Osteoblast (primary cell): ENCODE measurements around the gene CRISP2. TPM values are rescaled to one million over a fixed set of nuclear protein-coding genes. Genes with fewer than 3 reads are reported as not detected.

Experiments
- DNase-seq: peaks from one replicate; pipeline ENCODE4 v3.0.0; 2011; ENCODE audit warnings: low spot score, mixed read lengths; ENCODE audit not compliant: insufficient read length; ENCODE audit errors: missing footprints
- H2AFZ ChIP-seq: 2 replicates; pipeline ENCODE4 v1.6.0; 2011; ENCODE audit warnings: mild to moderate bottlenecking, low read length
- H3K27ac ChIP-seq: 2 replicates; pipeline ENCODE4 v1.5.1; 2011; ENCODE audit warnings: mild to moderate bottlenecking, low read depth, low read length, moderate library complexity
- H3K27me3 ChIP-seq: 2 replicates; pipeline ENCODE4 v1.6.0; 2012; ENCODE audit warnings: mild to moderate bottlenecking, control low read depth, inconsistent platforms, low read length, moderate library complexity; ENCODE audit not compliant: insufficient read depth
- H3K36me3 ChIP-seq: 2 replicates; pipeline ENCODE4 v1.5.1; 2011; ENCODE audit warnings: mild to moderate bottlenecking, low read length, control low read depth, moderate library complexity; ENCODE audit not compliant: insufficient read depth
- H3K4me1 ChIP-seq: 2 replicates; pipeline ENCODE4 v1.5.1; 2011; ENCODE audit warnings: mild to moderate bottlenecking, low read length, control low read depth, moderate library complexity; ENCODE audit not compliant: insufficient read depth
- H3K4me2 ChIP-seq: 2 replicates; pipeline ENCODE4 v1.6.0; 2011; ENCODE audit warnings: mild to moderate bottlenecking, low read length; ENCODE audit not compliant: insufficient read depth
- H3K4me3 ChIP-seq: fragments of 200-600 bp; sonication (generic); 3 replicates; pipeline ENCODE4 v1.5.1; 2012; ENCODE audit warnings: mild to moderate bottlenecking, low read length, inconsistent platforms; ENCODE audit not compliant: insufficient read depth
- H3K79me2 ChIP-seq: 2 replicates; pipeline ENCODE4 v1.6.0; 2012; ENCODE audit warnings: mild to moderate bottlenecking, low read length, control low read depth, inconsistent platforms; ENCODE audit not compliant: insufficient read depth
- H3K9me3 ChIP-seq: 2 replicates; pipeline ENCODE4 v1.5.1; 2011; ENCODE audit warnings: low read depth, low read length, control low read depth
- H4K20me1 ChIP-seq: 2 replicates; pipeline ENCODE4 v1.6.0; 2012; ENCODE audit warnings: mild to moderate bottlenecking, low read length, control low read depth; ENCODE audit not compliant: insufficient read depth
- total RNA-seq: library from RNA; depleted of rRNA; stranded (reverse); fragments of >200 nt; gene quantifications from 2 replicates; pipeline ENCODE4 v1.2.3, GENCODE V29; 2012
- TF ChIP-seq, protein P1 (sequence below): IDR thresholded peaks from 2 replicates; pipeline ENCODE4 v1.5.1; 2011; ENCODE audit warnings: mild to moderate bottlenecking, low read depth, low read length, moderate library complexity; ENCODE audit errors: extremely low read depth

The CRISP2 gene, protein sequence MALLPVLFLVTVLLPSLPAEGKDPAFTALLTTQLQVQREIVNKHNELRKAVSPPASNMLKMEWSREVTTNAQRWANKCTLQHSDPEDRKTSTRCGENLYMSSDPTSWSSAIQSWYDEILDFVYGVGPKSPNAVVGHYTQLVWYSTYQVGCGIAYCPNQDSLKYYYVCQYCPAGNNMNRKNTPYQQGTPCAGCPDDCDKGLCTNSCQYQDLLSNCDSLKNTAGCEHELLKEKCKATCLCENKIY
- total RNA-seq = not detected in 2 replicates

DNA sequence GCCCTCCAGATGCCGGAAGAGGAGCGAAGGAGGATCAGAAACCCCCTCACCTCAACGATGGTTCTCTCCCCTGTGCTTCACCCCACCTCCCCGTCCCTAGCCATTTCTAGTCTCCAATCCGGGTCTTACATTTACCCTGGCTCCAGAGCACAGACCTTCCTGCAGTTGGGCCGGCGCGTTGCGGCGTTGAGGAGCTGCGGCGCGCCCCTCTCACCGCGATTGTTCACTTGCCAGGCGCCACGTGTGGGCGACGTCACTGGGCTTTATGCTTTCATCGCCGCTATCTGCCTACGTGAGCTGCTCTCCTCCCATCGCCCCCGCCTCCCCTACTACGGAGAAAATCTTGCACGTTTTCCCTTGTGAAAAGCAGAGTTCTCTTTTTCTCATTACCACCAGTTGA lies at the start of gene CRISP2:
Gene CRISP2 (minus strand): TSS at position 198 of the 400 bp plus-strand sequence. CDS start 4,347 bp downstream, outside the sequence.
- no peak within 1 kb of the TSS for H3K27ac ChIP-seq
- no peak within 1 kb of the TSS for H3K4me3 ChIP-seq
- no peak within 1 kb of the TSS for H3K4me2 ChIP-seq
- H3K36me3 ChIP-seq = no peaks in the 10 kb centered on the region
- no peak within 1 kb of the TSS for H2AFZ ChIP-seq
- TF ChIP-seq, protein P1, sequence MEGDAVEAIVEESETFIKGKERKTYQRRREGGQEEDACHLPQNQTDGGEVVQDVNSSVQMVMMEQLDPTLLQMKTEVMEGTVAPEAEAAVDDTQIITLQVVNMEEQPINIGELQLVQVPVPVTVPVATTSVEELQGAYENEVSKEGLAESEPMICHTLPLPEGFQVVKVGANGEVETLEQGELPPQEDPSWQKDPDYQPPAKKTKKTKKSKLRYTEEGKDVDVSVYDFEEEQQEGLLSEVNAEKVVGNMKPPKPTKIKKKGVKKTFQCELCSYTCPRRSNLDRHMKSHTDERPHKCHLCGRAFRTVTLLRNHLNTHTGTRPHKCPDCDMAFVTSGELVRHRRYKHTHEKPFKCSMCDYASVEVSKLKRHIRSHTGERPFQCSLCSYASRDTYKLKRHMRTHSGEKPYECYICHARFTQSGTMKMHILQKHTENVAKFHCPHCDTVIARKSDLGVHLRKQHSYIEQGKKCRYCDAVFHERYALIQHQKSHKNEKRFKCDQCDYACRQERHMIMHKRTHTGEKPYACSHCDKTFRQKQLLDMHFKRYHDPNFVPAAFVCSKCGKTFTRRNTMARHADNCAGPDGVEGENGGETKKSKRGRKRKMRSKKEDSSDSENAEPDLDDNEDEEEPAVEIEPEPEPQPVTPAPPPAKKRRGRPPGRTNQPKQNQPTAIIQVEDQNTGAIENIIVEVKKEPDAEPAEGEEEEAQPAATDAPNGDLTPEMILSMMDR = no peak
- no peaks in the 10 kb centered on the region for H3K9me3 ChIP-seq
- H3K27me3 ChIP-seq = no peaks in the 10 kb centered on the region
- no peak for DNase-seq
- H3K79me2 ChIP-seq = no peaks in the 10 kb centered on the region
- no peaks in the 10 kb centered on the region for H3K4me1 ChIP-seq
- H4K20me1 ChIP-seq = no peaks in the 10 kb centered on the region

DNA sequence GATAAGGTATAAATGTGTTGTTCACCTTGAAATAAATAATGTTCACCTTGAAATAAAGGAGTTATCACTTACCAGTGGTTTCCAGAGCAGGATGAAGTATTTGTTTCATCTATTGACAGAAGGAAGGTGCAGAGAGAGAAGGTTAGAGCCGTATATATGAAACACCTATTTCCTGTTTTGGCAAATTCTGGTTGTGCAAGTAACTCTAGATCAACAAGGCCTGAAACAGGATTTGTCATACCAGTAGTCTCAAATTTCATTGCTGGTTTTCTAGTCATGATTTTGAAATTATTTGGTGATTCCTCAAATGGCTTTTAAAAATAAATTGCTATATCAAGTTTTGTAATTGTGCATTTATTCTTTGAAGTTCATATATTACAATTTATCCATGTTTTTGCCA lies 30.9 kb upstream of the CRISP2 start, which contains the start of gene CRISP3:
Gene CRISP3 (minus strand): TSS at position 130 of the 400 bp plus-strand sequence. CDS start 21 bp downstream, at position 109.
- Histone ChIP-seq H3K4me2 (no peak within 1 kb of the TSS), H2AFZ (no peak within 1 kb of the TSS), H3K27me3 (no peaks in the 10 kb centered on the region), H3K4me3 (no peak within 1 kb of the TSS), H3K9me3 (no peaks in the 10 kb centered on the region), H3K4me1 (no peaks in the 10 kb centered on the region), H3K27ac (no peak within 1 kb of the TSS), H3K79me2 (no peaks in the 10 kb centered on the region), H4K20me1 (no peaks in the 10 kb centered on the region), H3K36me3 (no peaks in the 10 kb centered on the region)
- TF ChIP-seq, protein P1 = no peak
- no peak for DNase-seq

DNA sequence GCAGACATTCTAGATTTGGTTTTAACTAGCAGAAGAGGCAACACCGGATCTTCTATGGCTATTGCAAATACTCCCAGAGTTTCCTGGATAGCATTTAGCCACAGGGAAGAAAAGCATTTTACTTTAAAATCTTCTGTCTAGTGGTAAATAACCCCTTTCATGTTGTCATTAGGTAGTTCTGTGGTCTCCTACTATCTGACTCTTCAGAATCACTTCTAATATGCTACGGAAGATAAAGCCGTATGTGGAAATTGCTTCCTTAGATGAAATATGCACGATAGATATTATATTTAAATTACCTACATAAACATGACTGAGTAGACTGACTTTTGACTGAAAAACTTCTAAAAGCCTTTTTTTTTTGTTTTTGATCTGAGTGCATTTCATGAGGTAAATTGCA lies 30.1 kb upstream of the CRISP2 start:
- H3K4me3 ChIP-seq = no peak overlapping the region
- TF ChIP-seq, protein P1 = no peak
- no peak overlapping the region for H3K27ac ChIP-seq
- DNase-seq = no peak
- no peak overlapping the region for H2AFZ ChIP-seq
- H4K20me1 ChIP-seq = no peaks in the 10 kb centered on the region
- H3K27me3 ChIP-seq = no peaks in the 10 kb centered on the region
- no peaks in the 10 kb centered on the region for H3K36me3 ChIP-seq
- H3K9me3 ChIP-seq = no peaks in the 10 kb centered on the region
- no peaks in the 10 kb centered on the region for H3K79me2 ChIP-seq
- no peaks in the 10 kb centered on the region for H3K4me1 ChIP-seq
- no peak overlapping the region for H3K4me2 ChIP-seq

DNA sequence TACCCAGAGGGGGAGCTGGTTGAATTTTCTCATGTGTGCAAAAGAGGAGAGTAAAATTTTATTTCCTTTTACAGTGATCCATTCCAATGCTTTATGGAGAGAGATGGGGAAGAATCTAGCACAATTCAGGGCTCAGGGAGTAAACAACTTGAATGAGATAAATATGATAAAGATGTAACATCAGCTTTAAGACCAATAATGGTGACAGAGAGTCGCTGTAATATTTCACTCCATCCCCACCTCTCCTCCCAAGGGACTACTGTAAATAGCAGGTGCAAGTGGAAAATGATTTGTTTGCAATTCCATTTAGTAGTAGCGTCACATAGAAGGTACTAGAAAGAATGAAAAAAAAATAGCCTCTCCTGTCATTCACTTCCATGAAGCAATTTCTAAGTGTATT lies 26.1 kb upstream of the CRISP2 start:
- Histone ChIP-seq H3K4me3 (no peak overlapping the region), H3K27ac (no peak overlapping the region), H3K4me1 (no peaks in the 10 kb centered on the region), H3K36me3 (no peaks in the 10 kb centered on the region), H3K4me2 (no peak overlapping the region), H4K20me1 (no peaks in the 10 kb centered on the region), H3K9me3 (no peaks in the 10 kb centered on the region), H3K79me2 (no peaks in the 10 kb centered on the region), H2AFZ (no peak overlapping the region), H3K27me3 (no peaks in the 10 kb centered on the region)
- no peak for DNase-seq
- TF ChIP-seq, protein P1 = no peak
